ENCODE data around the gene NIP7.
"Not testable (repeated sequence)": the region's sequence is repeated elsewhere in the genome, so short reads cannot be mapped to it uniquely, and the experiment has no call there.

DNA sequence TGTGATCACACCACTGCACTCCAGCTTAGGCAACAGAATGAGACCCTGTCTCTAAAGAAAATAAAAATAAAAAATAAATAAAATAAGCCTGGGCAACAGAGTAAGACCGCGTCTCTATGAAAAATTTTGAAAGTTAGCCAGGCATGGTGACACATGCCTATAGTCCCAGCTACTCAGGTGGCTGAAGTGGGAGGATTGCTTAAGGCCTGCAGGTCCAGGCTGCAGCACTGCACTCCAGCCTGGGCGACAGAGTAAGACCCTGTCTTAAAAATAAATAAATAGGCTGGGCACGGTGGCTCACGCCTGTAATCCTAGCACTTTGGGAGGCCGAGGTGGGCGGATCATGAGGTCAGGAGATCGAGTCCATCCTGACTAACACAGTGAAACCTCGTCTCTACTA is 47.9 kb upstream of the NIP7 start:
- TF ChIP-seq, protein P1, sequence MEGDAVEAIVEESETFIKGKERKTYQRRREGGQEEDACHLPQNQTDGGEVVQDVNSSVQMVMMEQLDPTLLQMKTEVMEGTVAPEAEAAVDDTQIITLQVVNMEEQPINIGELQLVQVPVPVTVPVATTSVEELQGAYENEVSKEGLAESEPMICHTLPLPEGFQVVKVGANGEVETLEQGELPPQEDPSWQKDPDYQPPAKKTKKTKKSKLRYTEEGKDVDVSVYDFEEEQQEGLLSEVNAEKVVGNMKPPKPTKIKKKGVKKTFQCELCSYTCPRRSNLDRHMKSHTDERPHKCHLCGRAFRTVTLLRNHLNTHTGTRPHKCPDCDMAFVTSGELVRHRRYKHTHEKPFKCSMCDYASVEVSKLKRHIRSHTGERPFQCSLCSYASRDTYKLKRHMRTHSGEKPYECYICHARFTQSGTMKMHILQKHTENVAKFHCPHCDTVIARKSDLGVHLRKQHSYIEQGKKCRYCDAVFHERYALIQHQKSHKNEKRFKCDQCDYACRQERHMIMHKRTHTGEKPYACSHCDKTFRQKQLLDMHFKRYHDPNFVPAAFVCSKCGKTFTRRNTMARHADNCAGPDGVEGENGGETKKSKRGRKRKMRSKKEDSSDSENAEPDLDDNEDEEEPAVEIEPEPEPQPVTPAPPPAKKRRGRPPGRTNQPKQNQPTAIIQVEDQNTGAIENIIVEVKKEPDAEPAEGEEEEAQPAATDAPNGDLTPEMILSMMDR (IDR thresholded peaks at IDR 0.05 in 2 of 3, conservative IDR thresholded peaks at IDR 0.05 in 1 of 3; ENCODE audit: insufficient read depth in 2 of 3, low read depth in 1 of 3, low read length in 3 of 3), result not testable (repeated sequence)
- TF ChIP-seq MTA1 (IDR thresholded peaks at IDR 0.05; ENCODE audit: borderline replicate concordance); YY1 (IDR thresholded peaks at IDR 0.05; ENCODE audit: borderline replicate concordance in 1 of 3, control insufficient read depth in 1 of 3, extremely low read depth in 1 of 3, insufficient read depth in 3 of 3, insufficient read length in 1 of 3, insufficient replicate concordance in 2 of 3, low read depth in 1 of 3, low read length in 2 of 3); GATA2 (CRISPR knock-in tag; IDR thresholded peaks at IDR 0.05); ATF1 (CRISPR knock-in tag; IDR thresholded peaks at IDR 0.05); ATF1 (tag; IDR thresholded peaks at IDR 0.05); ETV6 (IDR thresholded peaks at IDR 0.05; ENCODE audit: borderline replicate concordance in 1 of 2, low read depth in 2 of 2, low read length in 1 of 2); ETV6 (CRISPR knock-in tag; IDR thresholded peaks at IDR 0.05; ENCODE audit: borderline replicate concordance); SAP30 (IDR thresholded peaks at IDR 0.05; ENCODE audit: borderline replicate concordance, insufficient read depth, low read depth, low read length, poor library complexity, severe bottlenecking): not testable (repeated sequence)
- TF ChIP-seq, protein P2, sequence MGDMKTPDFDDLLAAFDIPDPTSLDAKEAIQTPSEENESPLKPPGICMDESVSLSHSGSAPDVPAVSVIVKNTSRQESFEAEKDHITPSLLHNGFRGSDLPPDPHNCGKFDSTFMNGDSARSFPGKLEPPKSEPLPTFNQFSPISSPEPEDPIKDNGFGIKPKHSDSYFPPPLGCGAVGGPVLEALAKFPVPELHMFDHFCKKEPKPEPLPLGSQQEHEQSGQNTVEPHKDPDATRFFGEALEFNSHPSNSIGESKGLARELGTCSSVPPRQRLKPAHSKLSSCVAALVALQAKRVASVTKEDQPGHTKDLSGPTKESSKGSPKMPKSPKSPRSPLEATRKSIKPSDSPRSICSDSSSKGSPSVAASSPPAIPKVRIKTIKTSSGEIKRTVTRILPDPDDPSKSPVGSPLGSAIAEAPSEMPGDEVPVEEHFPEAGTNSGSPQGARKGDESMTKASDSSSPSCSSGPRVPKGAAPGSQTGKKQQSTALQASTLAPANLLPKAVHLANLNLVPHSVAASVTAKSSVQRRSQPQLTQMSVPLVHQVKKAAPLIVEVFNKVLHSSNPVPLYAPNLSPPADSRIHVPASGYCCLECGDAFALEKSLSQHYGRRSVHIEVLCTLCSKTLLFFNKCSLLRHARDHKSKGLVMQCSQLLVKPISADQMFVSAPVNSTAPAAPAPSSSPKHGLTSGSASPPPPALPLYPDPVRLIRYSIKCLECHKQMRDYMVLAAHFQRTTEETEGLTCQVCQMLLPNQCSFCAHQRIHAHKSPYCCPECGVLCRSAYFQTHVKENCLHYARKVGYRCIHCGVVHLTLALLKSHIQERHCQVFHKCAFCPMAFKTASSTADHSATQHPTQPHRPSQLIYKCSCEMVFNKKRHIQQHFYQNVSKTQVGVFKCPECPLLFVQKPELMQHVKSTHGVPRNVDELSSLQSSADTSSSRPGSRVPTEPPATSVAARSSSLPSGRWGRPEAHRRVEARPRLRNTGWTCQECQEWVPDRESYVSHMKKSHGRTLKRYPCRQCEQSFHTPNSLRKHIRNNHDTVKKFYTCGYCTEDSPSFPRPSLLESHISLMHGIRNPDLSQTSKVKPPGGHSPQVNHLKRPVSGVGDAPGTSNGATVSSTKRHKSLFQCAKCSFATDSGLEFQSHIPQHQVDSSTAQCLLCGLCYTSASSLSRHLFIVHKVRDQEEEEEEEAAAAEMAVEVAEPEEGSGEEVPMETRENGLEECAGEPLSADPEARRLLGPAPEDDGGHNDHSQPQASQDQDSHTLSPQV (IDR thresholded peaks at IDR 0.05), result not testable (repeated sequence)

Measured in K562 (cell line).